Measurements from ENCODE around the gene LIN7B. TPM values are rescaled to one million over a fixed set of nuclear protein-coding genes. Genes with fewer than 3 reads are reported as not detected.
A peak's percentile ranks its signal among the peaks of the same experiment; 100 is the strongest.

Gene LIN7B
- total and polyA plus RNA-seq, 2 of the 8 experiments (the other 6 are each of a cell fraction or from before 2014, with no cell fraction given), result 4.1 to 4.2 TPM

- peak; percentile 24 to 64 (median 50); a peak in 3 of 4 replicates for TF ChIP-seq CTCF (IDR thresholded peaks at IDR 0.05; ENCODE audit: control extremely low read depth in 1 of 3, insufficient read depth in 1 of 3, low read depth in 1 of 3, low read length in 3 of 3)
- TF ChIP-seq BCL11A (IDR thresholded peaks at IDR 0.05; ENCODE audit: low read depth in 2 of 2, low read length in 2 of 2), result no peak
- TF ChIP-seq POU5F1 (IDR thresholded peaks at IDR 0.05; ENCODE audit: low read depth, low read length), result no peak
- no peak for TF ChIP-seq JUN (IDR thresholded peaks at IDR 0.05; ENCODE audit: low read depth, low read length)
- TF ChIP-seq CBX5 (IDR thresholded peaks at IDR 0.05; ENCODE audit: low read depth, low read length), result no peak
- TF ChIP-seq CREB1 (IDR thresholded peaks at IDR 0.05), result 0 out of 2 replicates have a peak, but pooled peaks have one; percentile 38
- TF ChIP-seq TAF1 (IDR thresholded peaks at IDR 0.05; ENCODE audit: low read depth, low read length), result no peak
- TF ChIP-seq, protein P1, sequence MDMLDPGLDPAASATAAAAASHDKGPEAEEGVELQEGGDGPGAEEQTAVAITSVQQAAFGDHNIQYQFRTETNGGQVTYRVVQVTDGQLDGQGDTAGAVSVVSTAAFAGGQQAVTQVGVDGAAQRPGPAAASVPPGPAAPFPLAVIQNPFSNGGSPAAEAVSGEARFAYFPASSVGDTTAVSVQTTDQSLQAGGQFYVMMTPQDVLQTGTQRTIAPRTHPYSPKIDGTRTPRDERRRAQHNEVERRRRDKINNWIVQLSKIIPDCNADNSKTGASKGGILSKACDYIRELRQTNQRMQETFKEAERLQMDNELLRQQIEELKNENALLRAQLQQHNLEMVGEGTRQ (IDR thresholded peaks at IDR 0.05; ENCODE audit: low read length), result no peak
These were observed 51.7 kb downstream of the LIN7B start (continued) for GRCh38 chr19:49165865-49166301.
